ENCODE measurements around the gene KLRD1. TPM values are rescaled to one million over a fixed set of nuclear protein-coding genes. Genes with fewer than 3 reads are reported as not detected.
A peak's percentile ranks its signal among the peaks of the same experiment; 100 is the strongest.

Gene KLRD1
- total RNA-seq, 1 donor, result 0.45 TPM

- H3K4me3 ChIP-seq (ENCODE audit: low read depth, low read length), result no peak overlapping the region
- no peak for DNase-seq (ENCODE audit: low read depth)
- TF ChIP-seq, protein P1, sequence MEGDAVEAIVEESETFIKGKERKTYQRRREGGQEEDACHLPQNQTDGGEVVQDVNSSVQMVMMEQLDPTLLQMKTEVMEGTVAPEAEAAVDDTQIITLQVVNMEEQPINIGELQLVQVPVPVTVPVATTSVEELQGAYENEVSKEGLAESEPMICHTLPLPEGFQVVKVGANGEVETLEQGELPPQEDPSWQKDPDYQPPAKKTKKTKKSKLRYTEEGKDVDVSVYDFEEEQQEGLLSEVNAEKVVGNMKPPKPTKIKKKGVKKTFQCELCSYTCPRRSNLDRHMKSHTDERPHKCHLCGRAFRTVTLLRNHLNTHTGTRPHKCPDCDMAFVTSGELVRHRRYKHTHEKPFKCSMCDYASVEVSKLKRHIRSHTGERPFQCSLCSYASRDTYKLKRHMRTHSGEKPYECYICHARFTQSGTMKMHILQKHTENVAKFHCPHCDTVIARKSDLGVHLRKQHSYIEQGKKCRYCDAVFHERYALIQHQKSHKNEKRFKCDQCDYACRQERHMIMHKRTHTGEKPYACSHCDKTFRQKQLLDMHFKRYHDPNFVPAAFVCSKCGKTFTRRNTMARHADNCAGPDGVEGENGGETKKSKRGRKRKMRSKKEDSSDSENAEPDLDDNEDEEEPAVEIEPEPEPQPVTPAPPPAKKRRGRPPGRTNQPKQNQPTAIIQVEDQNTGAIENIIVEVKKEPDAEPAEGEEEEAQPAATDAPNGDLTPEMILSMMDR (IDR thresholded peaks at IDR 0.05; ENCODE audit: insufficient read depth, low read length), result no peak
Measured at GRCh38 chr12:10358131-10358530, 50.5 kb downstream of the KLRD1 start.

- no peak overlapping the region for H3K4me3 ChIP-seq (ENCODE audit: low read depth, low read length)
- no peak for DNase-seq (ENCODE audit: low read depth)
- TF ChIP-seq, protein P1 (IDR thresholded peaks at IDR 0.05; ENCODE audit: insufficient read depth, low read length), result no peak
Measured at GRCh38 chr12:10358969-10359368, 51.3 kb downstream of the KLRD1 start.

- no peak overlapping the region for H3K4me3 ChIP-seq (ENCODE audit: low read depth, low read length)
- TF ChIP-seq, protein P1 (IDR thresholded peaks at IDR 0.05; ENCODE audit: insufficient read depth, low read length), result no peak
- no peak for DNase-seq (ENCODE audit: low read depth)
Measured at GRCh38 chr12:10361084-10361483, 53.4 kb downstream of the KLRD1 start.

- no peak overlapping the region for H3K4me3 ChIP-seq (ENCODE audit: low read depth, low read length)
- DNase-seq (ENCODE audit: low read depth), result peak; percentile 66
- TF ChIP-seq, protein P1 (IDR thresholded peaks at IDR 0.05; ENCODE audit: insufficient read depth, low read length), result no peak
Measured at GRCh38 chr12:10361622-10362021, 54.0 kb downstream of the KLRD1 start.

GRCh38 chr12:10362325-10362724 lies 54.7 kb downstream of the KLRD1 start:
- no peak overlapping the region for H3K4me3 ChIP-seq (ENCODE audit: low read depth, low read length)
- DNase-seq (ENCODE audit: low read depth), result no peak

GRCh38 chr12:10362828-10363657 lies 55.4 kb downstream of the KLRD1 start:
- no peak for DNase-seq (ENCODE audit: low read depth)
- TF ChIP-seq, protein P1 (IDR thresholded peaks at IDR 0.05; ENCODE audit: insufficient read depth, low read length), result no peak
- no peak overlapping the region for H3K4me3 ChIP-seq (ENCODE audit: low read depth, low read length)

More at GRCh38 chr12:10362325-10362724, 54.7 kb downstream of the KLRD1 start:
- TF ChIP-seq, protein P1 (IDR thresholded peaks at IDR 0.05; ENCODE audit: insufficient read depth, low read length), result no peak

- TF ChIP-seq, protein P1 (IDR thresholded peaks at IDR 0.05; ENCODE audit: insufficient read depth, low read length), result no peak
- DNase-seq (ENCODE audit: low read depth), result no peak
- no peak overlapping the region for H3K4me3 ChIP-seq (ENCODE audit: low read depth, low read length)
Measured at GRCh38 chr12:10363658-10363913, 55.9 kb downstream of the KLRD1 start.

Data from fibroblast of the aortic adventitia (primary cell).